Activated T-helper 2 cell treated with anti-CD3 and anti-CD28 coated beads, Interferon-gamma antibody, Interleukin-2, Interleukin-4, amounts not matched to agents 10 μg/mL and 5 μg/mL and 100 μg/mL, durations not matched to agents 14 hours and 24 hours and 36 hours (primary cell): ENCODE data around the gene NPFF. TPM values are rescaled to one million over a fixed set of nuclear protein-coding genes. Genes with fewer than 3 reads are reported as not detected.

Experiments used
- DNase-seq: peaks from one replicate; pipeline ENCODE4 v3.0.0; 2021; ENCODE audit warnings: low spot score
- H3K27ac Mint-ChIP-seq: one replicate; pipeline ENCODE4 v1.8.0; 2021; ENCODE audit warnings: mixed read lengths
- H3K27me3 Mint-ChIP-seq: one replicate; pipeline ENCODE4 v1.8.0; 2021; ENCODE audit warnings: low read depth, mixed read lengths
- H3K36me3 Mint-ChIP-seq: one replicate; pipeline ENCODE4 v1.8.0; 2021; ENCODE audit warnings: low read depth, mixed read lengths
- H3K4me1 Mint-ChIP-seq: one replicate; pipeline ENCODE4 v1.8.0; 2021; ENCODE audit warnings: low read depth, mixed read lengths
- H3K4me3 Mint-ChIP-seq: one replicate; pipeline ENCODE4 v1.8.0; 2021; ENCODE audit warnings: low read depth, mild to moderate bottlenecking, moderate library complexity, mixed read lengths
- H3K9me3 Mint-ChIP-seq: one replicate; pipeline ENCODE4 v1.8.0; 2021; ENCODE audit warnings: mixed read lengths
- intact Hi-C: fragments of 100-400 bp; cut with micrococcal nuclease; formaldehyde crosslinking; loops from one replicate; pipeline ENCODE4 v1.15.1; 2023
- total RNA-seq: library from RNA; stranded (reverse); gene quantifications from 2 replicates; pipeline ENCODE4 v1.2.3, GENCODE V29; 2022

NPFF gene
- total RNA-seq, 1 donor from 2014 or later, result not detected

DNA sequence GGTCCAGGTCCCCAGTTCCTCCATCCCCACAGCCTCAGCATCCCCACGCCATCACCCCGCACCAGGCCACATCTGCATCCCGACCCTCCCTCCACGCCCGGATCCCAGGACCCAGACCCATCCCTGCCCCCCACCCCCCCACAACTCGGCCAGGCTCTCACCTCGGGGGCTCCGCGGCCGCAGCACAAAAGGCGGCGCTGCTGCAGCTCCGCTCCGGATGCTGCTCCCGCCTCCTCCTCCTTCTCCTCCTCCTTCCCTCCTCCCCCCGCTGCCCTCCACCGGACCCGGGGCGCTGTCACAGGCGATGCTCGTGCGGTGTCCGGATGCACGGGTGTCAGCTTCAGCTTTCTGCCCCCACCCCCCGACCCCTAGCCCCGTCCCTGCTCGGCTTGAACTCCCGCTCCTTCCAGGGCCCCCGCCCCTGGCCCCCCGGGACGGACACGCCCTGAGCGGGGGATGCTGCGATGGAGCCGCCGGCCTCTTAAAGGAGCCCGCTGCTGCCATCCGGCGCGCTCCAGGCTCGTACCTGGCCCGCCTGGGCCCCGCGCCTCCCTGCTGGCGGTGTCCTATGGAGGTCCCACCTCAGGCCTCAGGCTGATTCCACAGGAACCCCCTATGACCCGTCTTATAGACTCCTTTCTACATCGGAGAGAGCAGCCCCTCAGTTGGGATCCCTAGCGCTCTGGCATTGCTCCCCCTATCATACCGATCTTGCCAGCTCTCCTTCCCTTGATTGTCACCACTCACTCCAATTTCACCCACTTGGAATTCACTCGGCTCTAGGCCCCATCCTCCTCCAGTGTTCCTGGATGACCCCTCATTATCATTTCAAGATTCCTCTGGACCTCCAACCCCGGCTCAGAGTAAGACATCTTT lies 7.8 kb downstream of the NPFF start, which contains the start of gene MAP3K12:
Gene MAP3K12 (minus strand): TSS at position 193 of the 876 bp plus-strand sequence. CDS start 12,067 bp downstream, outside the sequence.
- Mint-ChIP-seq H3K27ac (peak within 1 kb of the TSS; percentile 98), H3K4me3 (peak within 1 kb of the TSS; percentile 90), H3K36me3 (peaks cover 4% of the 10 kb centered on the region), H3K27me3 (no peaks in the 10 kb centered on the region), H3K9me3 (no peaks in the 10 kb centered on the region), H3K4me1 (peaks cover 27% of the 10 kb centered on the region)
- peak; percentile 66 for DNase-seq
- intact Hi-C loops, result loop anchor here (2.0 to 10.0 kb wide), 2 partner anchors 119 to 295 kb away; partner anchors contain the start of genes ITGB7 and SP1

DNA sequence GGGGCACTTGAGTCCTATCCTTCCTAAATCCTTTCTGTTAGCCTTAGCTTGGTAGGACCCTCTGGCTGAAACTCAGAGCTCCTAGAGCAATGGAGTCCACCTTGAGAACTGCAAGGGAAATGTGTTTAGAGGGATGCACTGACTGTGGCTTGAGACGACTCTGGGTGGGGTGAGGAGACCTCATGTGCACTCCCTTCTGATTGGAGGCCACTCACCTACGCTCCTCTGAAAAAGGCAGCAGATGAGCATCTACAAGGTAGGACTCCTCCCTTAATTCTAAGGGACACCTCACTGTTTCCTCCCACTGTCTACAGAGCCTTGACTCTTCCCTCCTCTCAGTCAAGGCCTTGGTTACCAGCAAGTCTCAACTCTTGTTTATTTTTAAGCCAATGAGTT lies 9.1 kb downstream of the NPFF start:
- Mint-ChIP-seq H3K4me3 (peak overlapping the region; percentile 90), H3K9me3 (no peaks in the 10 kb centered on the region), H3K27me3 (no peaks in the 10 kb centered on the region), H3K27ac (peak overlapping the region; percentile 80), H3K4me1 (peaks cover 35% of the 10 kb centered on the region), H3K36me3 (peaks cover 3% of the 10 kb centered on the region)
- intact Hi-C loops, result no loop called here
- DNase-seq, result no peak

DNA sequence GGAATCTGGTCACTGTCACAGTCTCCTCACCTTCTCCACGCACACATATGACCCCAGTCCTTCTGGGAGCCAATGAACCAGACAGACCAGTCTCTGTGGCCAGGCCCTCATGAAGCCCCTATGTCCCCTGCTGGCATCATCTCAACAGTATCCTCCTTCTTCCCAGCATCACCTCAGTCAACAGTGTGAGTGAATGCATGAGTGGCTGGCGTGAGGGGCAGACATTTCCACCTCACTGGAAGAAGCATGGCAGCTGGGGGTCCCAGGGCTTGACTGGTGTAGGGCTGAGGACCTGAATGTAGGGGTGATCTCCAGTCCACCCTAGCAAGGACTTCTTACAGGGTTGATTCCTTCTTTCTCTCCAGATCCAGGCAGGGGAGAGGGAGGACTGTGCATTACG lies 9.8 kb downstream of the NPFF start:
- Mint-ChIP-seq H3K27ac (no peak overlapping the region), H3K27me3 (no peaks in the 10 kb centered on the region), H3K9me3 (no peaks in the 10 kb centered on the region), H3K4me3 (peak overlapping the region; percentile 1), H3K4me1 (peaks cover 38% of the 10 kb centered on the region), H3K36me3 (peaks cover 3% of the 10 kb centered on the region)
- intact Hi-C loops, result no loop called here
- DNase-seq, result no peak

DNA sequence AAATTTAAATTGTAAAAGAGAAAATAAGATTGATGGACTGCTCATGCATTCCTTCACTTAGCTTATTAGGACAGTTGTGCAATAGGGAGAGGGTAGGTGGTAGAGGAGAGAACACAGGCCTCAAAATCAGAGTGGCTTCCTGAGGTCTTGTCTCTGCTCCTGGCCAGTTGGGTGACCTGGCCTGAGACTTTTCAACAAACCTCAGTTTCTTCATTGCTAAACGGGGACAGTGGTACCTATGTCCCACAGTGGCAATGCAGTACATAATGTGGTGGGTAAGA lies 10.6 kb downstream of the NPFF start:
- intact Hi-C loops, result no loop called here
- no peaks in the 10 kb centered on the region for H3K9me3 Mint-ChIP-seq

DNA sequence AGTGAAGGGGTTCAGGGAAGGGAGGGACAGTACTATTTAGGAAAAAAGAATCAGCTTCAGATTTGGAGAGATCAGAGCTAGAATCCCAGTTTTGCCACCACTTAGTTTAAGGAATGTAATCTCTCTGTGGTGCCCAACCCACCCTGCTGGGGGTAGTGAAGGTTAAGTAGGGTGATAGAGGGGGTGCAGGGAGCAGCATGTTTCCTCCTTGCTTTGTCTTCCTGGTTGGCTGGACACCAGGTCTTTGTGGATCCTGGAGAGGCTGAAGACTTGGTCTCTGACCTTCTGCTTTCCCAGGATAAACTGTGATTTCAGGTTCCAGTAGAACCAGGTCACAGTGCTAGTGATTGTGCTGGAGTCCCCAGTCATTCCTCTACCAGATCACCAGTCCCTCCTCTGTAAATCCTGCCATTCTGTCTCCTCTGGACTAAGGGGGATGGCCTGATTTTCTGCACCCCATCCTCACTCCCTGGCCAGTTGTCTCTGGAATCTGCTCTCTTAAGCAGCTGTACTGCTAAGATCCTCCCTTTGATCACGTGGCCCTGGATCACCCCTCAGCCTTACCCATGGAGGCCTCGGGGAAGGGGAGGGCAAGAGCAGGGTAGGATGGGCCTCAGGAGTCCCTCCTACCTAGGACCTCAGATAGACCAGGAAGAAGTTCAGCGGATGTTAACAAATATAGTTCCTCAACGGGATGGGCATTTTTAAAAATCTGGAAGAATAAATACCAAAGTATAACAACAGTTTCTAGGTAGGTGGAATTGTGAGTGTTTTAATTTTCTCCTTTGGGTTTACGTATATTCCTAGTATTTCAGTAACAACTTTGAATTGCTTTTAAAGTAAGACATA lies 11.2 kb downstream of the NPFF start:
- Mint-ChIP-seq H3K4me3 (no peak overlapping the region), H3K27ac (no peak overlapping the region), H3K9me3 (no peaks in the 10 kb centered on the region), H3K27me3 (no peaks in the 10 kb centered on the region), H3K4me1 (peaks cover 33% of the 10 kb centered on the region), H3K36me3 (peaks cover 3% of the 10 kb centered on the region)
- intact Hi-C loops, result no loop called here
- no peak for DNase-seq

More for the DNA sequence above, 10.6 kb downstream of the NPFF start:
- Mint-ChIP-seq H3K4me3 (no peak overlapping the region), H3K36me3 (peaks cover 3% of the 10 kb centered on the region), H3K27ac (no peak overlapping the region), H3K4me1 (peaks cover 33% of the 10 kb centered on the region), H3K27me3 (no peaks in the 10 kb centered on the region)
- DNase-seq, result no peak

DNA sequence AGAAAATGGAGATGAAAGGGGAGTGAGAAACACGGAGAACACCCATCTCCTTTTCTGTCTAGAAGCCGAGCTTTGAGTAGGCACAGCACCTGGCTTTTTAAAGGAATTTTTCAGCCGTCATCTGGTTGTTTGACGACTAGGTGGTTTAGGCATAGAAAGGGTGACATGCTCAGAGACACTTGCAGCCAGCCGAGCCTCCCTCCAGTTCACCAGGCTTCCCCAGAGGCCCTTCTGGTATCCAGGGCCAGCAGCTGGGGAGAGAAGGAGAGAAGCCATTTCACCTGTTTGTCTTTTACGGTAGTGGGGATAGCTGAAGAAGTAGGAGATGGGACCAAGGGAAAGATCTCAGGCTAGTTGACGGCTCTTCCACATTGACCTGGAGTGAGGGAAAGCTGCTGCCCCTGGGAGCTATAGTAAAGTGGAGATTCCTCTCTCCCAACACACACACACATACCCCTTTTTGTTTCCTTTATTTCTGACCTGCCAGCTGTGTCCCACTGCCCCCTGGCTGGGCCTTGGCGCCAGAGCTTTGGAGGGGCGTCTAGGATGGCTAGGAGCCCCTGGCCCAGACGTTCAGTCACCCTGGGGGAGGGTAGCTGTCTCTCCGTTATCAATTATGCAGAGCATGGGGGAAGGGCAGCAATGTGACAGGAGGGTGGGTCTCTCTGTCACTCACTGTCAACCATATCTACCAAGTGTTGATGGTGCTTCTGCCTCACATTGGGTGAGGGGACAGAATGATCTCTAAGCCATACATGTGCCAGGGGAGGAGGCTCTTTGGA lies 13.5 kb downstream of the NPFF start:
- intact Hi-C loops, result loop anchor here (1.0 to 2.0 kb wide), 2 partner anchors 8 to 15 kb away; partner anchors contain the start of gene TARBP2
- H3K27ac Mint-ChIP-seq, result peak overlapping the region; percentile 51

DNA sequence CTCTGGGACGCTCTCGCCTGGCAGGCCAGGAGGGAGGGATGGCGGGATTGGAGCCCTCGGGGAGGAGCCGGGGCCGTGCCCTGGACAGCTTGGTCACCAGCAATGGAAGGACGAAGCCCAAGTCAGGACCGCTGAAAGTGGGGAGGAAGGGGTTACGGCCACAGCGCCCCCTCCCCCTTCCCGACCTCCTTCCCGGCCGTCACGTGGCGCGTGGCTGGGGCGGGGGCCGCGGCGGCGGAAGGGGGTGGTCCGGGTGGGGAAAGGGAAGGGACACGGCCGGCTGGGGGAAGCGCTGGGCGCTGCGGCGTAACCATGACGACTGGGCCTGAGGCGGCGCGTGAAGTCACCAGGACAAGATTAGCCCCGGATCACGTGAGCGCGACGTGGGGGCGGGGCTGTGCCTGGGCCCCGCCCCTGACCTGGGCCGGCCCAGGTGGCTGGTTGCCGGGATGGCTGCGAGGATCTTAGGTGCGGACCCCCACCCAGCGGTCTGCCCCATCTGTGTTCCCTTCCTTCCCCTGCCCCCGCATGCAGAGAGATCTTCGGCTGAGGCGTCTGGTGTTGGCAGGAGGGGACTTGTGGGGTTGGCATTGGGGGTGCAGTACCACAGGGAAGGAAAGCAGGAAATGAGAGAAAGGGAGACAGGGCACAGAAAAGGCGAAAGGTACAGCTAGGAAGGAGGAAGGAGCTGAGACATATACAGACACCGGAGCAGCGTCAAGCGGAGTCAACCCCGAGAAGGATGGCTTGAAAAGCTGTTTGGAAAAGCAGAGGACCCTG lies 14.3 kb downstream of the NPFF start:
- intact Hi-C loops, result loop anchor here (1.0 to 2.0 kb wide), 2 partner anchors 8 to 14 kb away; partner anchors contain the start of gene TARBP2
- H3K27ac Mint-ChIP-seq, result peak overlapping the region; percentile 51

More for the DNA sequence above, 13.5 kb downstream of the NPFF start:
- Mint-ChIP-seq H3K9me3 (no peaks in the 10 kb centered on the region), H3K27me3 (no peaks in the 10 kb centered on the region), H3K36me3 (peaks cover 6% of the 10 kb centered on the region), H3K4me1 (peaks cover 23% of the 10 kb centered on the region), H3K4me3 (peak overlapping the region; percentile 89)
- DNase-seq, result no peak

DNA sequence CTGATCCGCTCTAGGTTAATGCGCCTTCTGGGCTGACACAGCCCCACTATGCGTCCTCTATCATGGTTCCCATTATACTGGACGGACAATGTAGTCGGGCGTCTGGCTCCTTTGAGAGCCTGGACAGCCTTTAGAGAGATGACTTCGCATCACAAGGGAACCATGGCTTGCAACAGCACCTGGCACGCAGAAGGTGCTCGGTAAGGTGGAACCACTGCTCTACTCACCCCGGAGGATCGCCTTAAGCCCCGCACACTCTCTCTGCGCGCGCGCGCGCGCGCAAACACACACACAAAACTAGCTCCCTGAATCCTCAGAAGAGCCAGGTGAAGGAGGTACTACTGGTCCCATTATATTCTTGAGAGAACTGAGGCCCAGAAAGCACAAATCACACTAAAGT lies 15.1 kb downstream of the NPFF start:
- no peak overlapping the region for H3K27ac Mint-ChIP-seq
- peaks cover 11% of the 10 kb centered on the region for H3K36me3 Mint-ChIP-seq
- peaks cover 11% of the 10 kb centered on the region for H3K4me1 Mint-ChIP-seq
- peak overlapping the region; percentile 73 for H3K4me3 Mint-ChIP-seq
- intact Hi-C loops, result loop anchor here (2.0 kb wide), 1 partner anchor 13 kb away; no protein-coding TSS in a partner anchor
- no peak for DNase-seq
- no peaks in the 10 kb centered on the region for H3K9me3 Mint-ChIP-seq
- H3K27me3 Mint-ChIP-seq, result no peaks in the 10 kb centered on the region

More for the DNA sequence above, 14.3 kb downstream of the NPFF start:
- H3K27me3 Mint-ChIP-seq, result no peaks in the 10 kb centered on the region
- peaks cover 17% of the 10 kb centered on the region for H3K4me1 Mint-ChIP-seq
- DNase-seq, result peak; percentile 82
- peaks cover 6% of the 10 kb centered on the region for H3K36me3 Mint-ChIP-seq
- peak overlapping the region; percentile 89 for H3K4me3 Mint-ChIP-seq
- H3K9me3 Mint-ChIP-seq, result no peaks in the 10 kb centered on the region

DNA sequence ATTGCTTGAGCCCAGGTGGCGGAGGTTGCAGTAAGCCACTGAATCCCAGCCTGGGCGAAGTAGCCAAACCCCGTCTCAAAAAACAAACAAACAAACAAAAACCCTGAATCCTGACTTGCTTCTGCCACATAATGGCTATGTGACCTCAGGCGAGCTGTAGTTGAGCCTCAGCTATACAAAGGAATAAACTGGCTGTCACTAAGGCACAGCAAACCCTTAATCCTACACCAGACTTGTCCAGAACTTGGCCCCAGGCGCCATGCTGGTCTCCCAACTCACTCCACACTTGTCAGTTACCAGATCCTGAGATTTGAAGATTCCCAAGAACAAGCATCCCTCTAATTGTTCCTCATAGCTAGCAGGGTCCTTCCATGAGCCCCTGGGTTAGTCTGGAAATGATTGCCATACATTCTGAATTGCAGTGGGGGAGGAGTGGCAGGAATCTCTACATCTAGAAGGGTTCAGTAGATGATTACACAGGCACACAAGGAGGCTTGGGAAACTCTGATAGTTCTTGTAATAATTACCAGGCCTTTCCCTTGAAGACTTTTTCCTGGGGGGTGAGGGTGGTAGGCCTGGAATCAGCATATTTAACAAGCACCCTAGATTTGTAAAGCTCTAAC lies 17.9 kb downstream of the NPFF start:
- H3K27me3 Mint-ChIP-seq, result no peaks in the 10 kb centered on the region
- peaks cover 11% of the 10 kb centered on the region for H3K4me1 Mint-ChIP-seq
- H3K36me3 Mint-ChIP-seq, result peaks cover 28% of the 10 kb centered on the region
- intact Hi-C loops, result no loop called here
- H3K4me3 Mint-ChIP-seq, result no peak overlapping the region
- no peak overlapping the region for H3K27ac Mint-ChIP-seq
- no peaks in the 10 kb centered on the region for H3K9me3 Mint-ChIP-seq
- no peak for DNase-seq

DNA sequence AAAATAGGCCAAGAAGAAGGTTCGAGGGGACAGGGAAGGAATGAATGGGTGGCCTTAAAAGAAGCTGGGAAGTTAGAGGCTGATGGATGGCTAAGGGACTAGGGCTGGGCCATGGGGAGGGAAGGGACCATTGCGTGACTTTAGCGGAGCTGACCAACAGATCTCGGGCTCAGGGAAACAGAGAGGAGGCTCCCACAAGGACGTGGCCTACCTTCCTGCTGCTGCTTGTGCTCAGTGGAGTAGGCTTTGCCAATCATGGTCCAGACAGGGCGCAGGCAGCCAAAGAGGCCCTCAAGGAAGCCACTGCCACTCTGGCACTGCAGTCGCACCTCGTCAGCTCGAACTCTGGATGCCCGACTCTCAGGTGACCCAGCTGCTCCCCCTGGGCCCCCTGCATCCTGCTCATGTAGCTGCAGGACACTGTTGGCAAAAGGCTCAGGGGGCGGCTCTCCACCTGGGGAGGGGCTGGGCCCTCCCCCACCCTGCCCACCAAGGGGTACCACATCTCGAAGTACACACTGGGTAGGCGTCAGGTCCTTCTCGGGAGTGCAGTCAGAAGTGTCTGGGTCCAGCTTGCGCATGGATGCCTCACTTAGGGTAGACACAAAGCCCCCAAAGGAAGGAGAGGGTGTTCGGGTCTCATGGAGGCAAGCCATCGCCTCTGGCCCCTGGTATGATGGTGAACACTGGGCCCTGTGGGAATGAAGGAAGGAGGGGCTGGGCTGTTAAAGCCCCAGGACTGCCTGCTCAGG lies 20.4 kb downstream of the NPFF start:
- Mint-ChIP-seq H3K4me3 (no peak overlapping the region), H3K4me1 (no peaks in the 10 kb centered on the region), H3K36me3 (peaks cover 49% of the 10 kb centered on the region), H3K9me3 (no peaks in the 10 kb centered on the region), H3K27ac (no peak overlapping the region), H3K27me3 (no peaks in the 10 kb centered on the region)
- no peak for DNase-seq
- intact Hi-C loops, result no loop called here
